ENCODE measurements around the gene SRPX2.

DNA sequence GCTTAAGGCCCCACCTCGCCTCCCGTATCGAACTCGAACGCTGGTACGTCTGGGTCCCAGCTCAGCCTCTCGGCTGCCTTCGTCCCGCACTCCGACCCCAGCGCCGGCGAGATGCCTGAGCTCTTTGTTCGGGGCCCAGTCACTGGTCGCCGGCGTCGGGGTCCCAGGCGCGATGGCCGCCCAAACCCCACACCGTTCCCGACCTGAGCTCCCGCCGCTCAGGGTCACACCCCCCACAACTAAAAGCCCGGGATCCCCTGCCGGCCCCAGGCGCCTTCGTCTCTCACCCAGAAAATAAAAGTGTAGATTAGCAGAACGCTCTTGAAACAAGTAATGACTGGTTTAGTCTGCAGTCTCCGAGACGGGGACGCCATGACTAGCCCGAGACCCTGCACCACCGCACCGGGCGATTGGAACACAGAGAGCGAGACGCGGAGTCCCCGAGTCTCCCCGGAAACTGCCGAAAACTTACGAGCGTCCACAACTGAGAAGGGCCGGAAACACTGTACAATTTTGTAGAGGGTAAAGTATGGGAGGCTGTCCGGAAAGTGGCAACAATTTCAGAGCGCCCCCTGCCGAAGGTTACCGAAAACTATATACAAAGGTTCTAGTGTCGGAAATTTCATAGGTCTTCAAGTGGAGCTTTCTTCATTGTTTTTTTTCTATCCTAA is 7.5 kb upstream of the SRPX2 start, which contains the start of gene TSPAN6:
- TF ChIP-seq SP1 (CRISPR knock-in tag; IDR thresholded peaks at IDR 0.05), result no peak
- TF ChIP-seq CREB1 (IDR thresholded peaks at IDR 0.05), result no peak
- TF ChIP-seq CREB1 (CRISPR knock-in tag; IDR thresholded peaks at IDR 0.05), result no peak
- TF ChIP-seq, protein P1, sequence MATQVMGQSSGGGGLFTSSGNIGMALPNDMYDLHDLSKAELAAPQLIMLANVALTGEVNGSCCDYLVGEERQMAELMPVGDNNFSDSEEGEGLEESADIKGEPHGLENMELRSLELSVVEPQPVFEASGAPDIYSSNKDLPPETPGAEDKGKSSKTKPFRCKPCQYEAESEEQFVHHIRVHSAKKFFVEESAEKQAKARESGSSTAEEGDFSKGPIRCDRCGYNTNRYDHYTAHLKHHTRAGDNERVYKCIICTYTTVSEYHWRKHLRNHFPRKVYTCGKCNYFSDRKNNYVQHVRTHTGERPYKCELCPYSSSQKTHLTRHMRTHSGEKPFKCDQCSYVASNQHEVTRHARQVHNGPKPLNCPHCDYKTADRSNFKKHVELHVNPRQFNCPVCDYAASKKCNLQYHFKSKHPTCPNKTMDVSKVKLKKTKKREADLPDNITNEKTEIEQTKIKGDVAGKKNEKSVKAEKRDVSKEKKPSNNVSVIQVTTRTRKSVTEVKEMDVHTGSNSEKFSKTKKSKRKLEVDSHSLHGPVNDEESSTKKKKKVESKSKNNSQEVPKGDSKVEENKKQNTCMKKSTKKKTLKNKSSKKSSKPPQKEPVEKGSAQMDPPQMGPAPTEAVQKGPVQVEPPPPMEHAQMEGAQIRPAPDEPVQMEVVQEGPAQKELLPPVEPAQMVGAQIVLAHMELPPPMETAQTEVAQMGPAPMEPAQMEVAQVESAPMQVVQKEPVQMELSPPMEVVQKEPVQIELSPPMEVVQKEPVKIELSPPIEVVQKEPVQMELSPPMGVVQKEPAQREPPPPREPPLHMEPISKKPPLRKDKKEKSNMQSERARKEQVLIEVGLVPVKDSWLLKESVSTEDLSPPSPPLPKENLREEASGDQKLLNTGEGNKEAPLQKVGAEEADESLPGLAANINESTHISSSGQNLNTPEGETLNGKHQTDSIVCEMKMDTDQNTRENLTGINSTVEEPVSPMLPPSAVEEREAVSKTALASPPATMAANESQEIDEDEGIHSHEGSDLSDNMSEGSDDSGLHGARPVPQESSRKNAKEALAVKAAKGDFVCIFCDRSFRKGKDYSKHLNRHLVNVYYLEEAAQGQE (IDR thresholded peaks at IDR 0.05; ENCODE audit: borderline replicate concordance), result no peak
- TF ChIP-seq, protein P1 (CRISPR knock-in tag; IDR thresholded peaks at IDR 0.05; ENCODE audit: low read depth), result no peak
- TF ChIP-seq, protein P2, sequence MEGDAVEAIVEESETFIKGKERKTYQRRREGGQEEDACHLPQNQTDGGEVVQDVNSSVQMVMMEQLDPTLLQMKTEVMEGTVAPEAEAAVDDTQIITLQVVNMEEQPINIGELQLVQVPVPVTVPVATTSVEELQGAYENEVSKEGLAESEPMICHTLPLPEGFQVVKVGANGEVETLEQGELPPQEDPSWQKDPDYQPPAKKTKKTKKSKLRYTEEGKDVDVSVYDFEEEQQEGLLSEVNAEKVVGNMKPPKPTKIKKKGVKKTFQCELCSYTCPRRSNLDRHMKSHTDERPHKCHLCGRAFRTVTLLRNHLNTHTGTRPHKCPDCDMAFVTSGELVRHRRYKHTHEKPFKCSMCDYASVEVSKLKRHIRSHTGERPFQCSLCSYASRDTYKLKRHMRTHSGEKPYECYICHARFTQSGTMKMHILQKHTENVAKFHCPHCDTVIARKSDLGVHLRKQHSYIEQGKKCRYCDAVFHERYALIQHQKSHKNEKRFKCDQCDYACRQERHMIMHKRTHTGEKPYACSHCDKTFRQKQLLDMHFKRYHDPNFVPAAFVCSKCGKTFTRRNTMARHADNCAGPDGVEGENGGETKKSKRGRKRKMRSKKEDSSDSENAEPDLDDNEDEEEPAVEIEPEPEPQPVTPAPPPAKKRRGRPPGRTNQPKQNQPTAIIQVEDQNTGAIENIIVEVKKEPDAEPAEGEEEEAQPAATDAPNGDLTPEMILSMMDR (IDR thresholded peaks at IDR 0.05 in 2 of 3, conservative IDR thresholded peaks at IDR 0.05 in 1 of 3; ENCODE audit: insufficient read depth in 2 of 3, low read depth in 1 of 3, low read length in 3 of 3), result peak in 2 of 3 experiments; percentile 21 to 29; a peak in 2 of 6 replicates
- TF ChIP-seq ZFP30 (CRISPR knock-in tag; IDR thresholded peaks at IDR 0.05; ENCODE audit: borderline replicate concordance), result no peak
- TF ChIP-seq, protein P3, sequence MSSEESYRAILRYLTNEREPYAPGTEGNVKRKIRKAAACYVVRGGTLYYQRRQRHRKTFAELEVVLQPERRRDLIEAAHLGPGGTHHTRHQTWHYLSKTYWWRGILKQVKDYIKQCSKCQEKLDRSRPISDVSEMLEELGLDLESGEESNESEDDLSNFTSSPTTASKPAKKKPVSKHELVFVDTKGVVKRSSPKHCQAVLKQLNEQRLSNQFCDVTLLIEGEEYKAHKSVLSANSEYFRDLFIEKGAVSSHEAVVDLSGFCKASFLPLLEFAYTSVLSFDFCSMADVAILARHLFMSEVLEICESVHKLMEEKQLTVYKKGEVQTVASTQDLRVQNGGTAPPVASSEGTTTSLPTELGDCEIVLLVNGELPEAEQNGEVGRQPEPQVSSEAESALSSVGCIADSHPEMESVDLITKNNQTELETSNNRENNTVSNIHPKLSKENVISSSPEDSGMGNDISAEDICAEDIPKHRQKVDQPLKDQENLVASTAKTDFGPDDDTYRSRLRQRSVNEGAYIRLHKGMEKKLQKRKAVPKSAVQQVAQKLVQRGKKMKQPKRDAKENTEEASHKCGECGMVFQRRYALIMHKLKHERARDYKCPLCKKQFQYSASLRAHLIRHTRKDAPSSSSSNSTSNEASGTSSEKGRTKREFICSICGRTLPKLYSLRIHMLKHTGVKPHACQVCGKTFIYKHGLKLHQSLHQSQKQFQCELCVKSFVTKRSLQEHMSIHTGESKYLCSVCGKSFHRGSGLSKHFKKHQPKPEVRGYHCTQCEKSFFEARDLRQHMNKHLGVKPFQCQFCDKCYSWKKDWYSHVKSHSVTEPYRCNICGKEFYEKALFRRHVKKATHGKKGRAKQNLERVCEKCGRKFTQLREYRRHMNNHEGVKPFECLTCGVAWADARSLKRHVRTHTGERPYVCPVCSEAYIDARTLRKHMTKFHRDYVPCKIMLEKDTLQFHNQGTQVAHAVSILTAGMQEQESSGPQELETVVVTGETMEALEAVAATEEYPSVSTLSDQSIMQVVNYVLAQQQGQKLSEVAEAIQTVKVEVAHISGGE (CRISPR knock-in tag; IDR thresholded peaks at IDR 0.05), result no peak
- no peak for TF ChIP-seq ZNF644 (tag; IDR thresholded peaks at IDR 0.05; ENCODE audit: low read depth)
